ENCODE measurements around the gene SPIRE2.
"Not testable (repeated sequence)": the region's sequence is repeated elsewhere in the genome, so short reads cannot be mapped to it uniquely, and the experiment has no call there.

SPIRE2 gene

GRCh38 chr16:89898201-89898967 is 70.1 kb downstream of the SPIRE2 start:
- DNase-seq (ENCODE audit: low spot score): no peak

DNA sequence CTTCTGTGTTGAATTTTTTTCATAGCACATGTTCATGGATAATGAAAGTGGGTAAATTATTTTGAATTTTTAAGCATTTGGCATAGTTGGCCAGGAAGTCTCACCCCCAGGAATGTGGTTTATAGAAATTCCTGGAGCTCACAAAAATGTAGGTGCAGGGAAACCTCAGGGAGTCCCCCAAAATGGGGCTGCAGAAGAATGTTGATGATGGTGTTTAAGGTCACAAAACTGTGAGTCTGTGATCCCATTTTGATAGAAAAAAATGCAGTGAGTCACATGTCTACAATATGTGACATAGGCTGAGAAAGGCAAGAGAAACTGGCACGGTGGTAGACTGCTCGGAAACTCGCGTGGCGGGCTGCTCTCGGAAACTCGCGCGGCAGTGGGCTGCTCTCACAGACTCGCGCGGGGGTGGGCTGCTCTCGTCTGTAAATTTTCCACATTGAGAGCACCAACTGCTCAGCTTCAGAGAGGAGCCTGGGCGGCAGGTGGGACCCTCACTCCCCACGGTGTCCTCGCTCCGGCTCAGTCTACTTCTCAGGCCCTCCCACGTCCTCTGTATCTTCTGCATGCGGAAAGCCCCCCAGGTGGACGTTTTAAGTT is 71.7 kb downstream of the SPIRE2 start:
- no peak for DNase-seq (ENCODE audit: low spot score)

DNA sequence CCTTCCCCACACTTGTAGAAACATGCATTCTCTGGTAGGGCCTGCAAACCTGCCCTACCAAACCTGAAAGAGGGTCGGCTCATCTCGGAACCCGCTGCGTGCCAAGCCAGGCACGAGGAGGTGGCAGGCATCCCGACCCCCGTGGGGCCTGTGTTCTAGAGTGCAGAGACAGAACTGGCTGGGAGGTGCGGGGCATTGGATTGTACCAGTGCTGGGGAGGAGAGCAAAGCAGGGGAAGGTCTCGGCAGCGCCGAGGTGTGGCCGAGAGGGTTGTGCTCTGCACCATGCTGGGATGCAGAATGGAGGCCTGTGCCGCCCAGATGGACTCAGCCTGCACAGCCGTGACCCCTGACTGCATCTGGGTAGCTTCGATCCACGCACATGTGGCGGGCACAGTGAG is 72.6 kb downstream of the SPIRE2 start:
- no peak for DNase-seq (ENCODE audit: low spot score)

DNA sequence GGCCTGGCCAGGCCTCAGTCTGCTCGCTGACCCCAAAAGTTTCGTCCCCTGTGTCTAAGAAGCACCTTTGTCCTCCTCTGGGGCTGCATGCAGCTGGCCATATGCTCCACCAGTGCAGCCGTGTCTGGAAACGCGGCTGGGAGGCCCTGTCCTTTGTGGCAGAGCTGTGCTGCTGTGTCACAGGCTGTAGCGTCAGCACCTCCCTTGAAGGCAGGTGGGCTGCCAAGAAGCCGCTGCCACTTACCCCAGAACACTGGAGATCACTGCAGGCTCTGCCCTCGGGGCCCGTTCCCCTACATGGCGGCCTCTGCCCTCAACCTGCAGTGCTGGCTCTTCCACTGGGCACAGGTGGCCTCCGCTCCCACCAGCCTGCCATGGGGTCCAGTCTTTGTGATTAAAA is 74.7 kb downstream of the SPIRE2 start:
- DNase-seq (ENCODE audit: low spot score): no peak

GRCh38 chr16:89903908-89904515 is 75.7 kb downstream of the SPIRE2 start:
- no peak for DNase-seq (ENCODE audit: low spot score)

GRCh38 chr16:89904606-89905510 is 76.6 kb downstream of the SPIRE2 start:
- DNase-seq (ENCODE audit: low spot score): no peak

DNA sequence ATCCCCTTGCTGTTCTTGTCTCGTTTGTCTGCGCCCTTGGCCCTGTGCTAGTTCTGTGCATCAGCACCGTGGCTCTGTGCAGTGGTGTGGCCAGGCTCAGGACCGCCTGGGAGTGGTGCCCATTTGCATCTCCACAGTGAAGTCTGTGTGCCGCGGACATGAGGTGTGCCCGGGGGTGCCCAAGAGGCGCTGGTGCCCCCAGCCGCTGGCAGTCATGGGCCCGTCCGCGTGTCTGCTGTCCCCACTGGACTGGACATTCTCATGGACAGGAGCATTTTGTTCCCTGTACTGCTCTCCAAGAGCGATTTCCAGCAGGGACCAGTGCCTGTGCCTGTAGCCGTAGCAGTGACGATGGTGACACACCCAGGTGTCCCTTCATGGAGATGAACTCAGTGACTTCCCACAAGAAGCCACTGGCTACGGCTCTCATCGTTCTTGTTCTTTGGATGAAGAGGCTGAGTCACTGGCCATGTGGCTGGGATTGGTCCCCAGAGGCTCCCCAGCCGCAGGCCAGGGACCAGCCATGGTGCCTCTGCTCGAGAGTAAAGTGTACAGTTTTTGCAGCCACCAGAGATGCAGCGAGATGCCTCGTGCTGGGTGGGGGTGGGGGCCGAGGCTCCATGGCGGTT is 77.3 kb downstream of the SPIRE2 start:
- no peak for DNase-seq (ENCODE audit: low spot score)

GRCh38 chr16:89906140-89907025 is 78.1 kb downstream of the SPIRE2 start:
- DNase-seq (ENCODE audit: low spot score): no peak

GRCh38 chr16:89907055-89907814 is 79.0 kb downstream of the SPIRE2 start:
- DNase-seq (ENCODE audit: low spot score): no peak

- no peak for DNase-seq (ENCODE audit: low spot score)
These were observed 80.0 kb downstream of the SPIRE2 start for GRCh38 chr16:89908236-89908635.

GRCh38 chr16:89909777-89910716 is 81.8 kb downstream of the SPIRE2 start:
- peak; percentile 91 for DNase-seq (ENCODE audit: low spot score)

DNA sequence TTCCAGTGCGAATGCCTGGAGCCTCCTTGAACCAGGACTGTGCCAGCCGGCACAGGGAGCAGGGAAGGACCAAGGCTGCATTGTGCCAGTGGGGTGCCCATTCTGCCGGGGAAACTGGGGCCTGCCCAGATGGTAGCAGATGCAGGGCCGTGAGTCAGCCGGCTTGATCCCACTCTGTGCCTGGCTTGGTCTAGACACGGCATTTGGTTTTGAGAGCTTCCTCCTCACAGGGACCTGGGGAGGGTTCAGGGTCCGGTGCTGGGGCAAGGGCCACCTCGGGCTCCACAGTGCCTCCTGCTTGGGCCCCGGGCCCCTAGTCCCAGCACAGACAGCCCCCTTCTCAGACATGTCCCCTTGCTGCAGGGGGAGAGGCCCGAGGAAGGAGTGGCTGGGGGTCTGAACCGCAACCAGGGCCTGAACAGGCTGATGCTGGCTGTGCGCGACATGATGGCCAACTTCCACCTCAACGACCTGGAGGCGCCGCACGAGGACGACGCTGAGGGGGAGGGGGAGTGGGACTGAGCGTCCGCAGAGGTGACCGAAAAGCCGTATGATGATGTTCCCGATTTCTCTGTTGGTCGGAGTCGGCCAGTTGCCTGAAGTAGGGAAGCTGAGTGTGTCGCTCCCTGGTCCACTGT is 82.6 kb downstream of the SPIRE2 start:
- DNase-seq (ENCODE audit: low spot score): no peak

DNA sequence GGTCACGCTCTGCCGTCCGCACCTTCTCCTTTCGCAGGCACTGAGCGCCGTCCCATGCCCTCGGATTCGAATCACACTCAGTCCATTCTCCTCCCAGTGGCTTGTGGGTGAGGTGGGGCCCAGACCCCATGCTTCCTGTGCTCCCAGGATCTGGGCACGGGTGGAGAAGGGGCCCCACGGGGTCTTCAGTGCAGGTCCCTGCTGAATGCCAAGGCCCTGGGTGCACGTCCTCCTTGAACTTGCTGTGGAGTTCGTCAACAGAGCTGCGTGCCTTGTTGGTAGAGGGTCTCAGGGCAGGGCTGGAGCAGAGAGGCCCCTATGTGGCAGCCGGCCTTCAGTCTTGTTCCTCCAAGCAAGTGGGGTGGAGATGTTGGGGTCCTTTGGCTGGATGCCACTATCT is 83.1 kb downstream of the SPIRE2 start:
- DNase-seq (ENCODE audit: low spot score): no peak

- DNase-seq (ENCODE audit: low spot score): no peak
These were observed 83.9 kb downstream of the SPIRE2 start for GRCh38 chr16:89912143-89912542.

DNA sequence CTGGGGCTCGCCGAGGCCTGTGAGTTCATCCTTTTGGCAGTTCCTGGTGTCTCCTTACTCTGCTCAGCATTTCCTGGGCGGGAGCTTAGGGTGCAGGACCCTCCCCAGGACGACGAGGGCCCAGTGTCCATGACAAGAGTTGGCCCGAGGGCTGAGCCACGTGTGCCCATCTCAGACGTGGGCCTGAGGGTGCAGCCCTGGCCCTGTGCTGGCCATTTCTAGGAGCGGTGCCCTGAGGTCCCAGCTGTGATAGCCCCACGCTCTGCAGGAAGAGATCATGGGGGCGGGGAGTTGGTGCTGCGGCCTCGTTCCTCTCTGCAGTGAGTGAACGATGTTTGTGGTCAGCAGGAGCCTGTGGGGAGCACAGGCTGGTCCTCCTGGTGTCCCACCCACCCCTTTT is 84.4 kb downstream of the SPIRE2 start:
- no peak for DNase-seq (ENCODE audit: low spot score)

GRCh38 chr16:89913408-89914387 is 85.4 kb downstream of the SPIRE2 start:
- no peak for DNase-seq (ENCODE audit: low spot score)

- DNase-seq (ENCODE audit: low spot score): not testable (repeated sequence)
These were observed 86.5 kb downstream of the SPIRE2 start for GRCh38 chr16:89914642-89915285.
